ENCODE results near the gene UGT1A7.

DNA sequence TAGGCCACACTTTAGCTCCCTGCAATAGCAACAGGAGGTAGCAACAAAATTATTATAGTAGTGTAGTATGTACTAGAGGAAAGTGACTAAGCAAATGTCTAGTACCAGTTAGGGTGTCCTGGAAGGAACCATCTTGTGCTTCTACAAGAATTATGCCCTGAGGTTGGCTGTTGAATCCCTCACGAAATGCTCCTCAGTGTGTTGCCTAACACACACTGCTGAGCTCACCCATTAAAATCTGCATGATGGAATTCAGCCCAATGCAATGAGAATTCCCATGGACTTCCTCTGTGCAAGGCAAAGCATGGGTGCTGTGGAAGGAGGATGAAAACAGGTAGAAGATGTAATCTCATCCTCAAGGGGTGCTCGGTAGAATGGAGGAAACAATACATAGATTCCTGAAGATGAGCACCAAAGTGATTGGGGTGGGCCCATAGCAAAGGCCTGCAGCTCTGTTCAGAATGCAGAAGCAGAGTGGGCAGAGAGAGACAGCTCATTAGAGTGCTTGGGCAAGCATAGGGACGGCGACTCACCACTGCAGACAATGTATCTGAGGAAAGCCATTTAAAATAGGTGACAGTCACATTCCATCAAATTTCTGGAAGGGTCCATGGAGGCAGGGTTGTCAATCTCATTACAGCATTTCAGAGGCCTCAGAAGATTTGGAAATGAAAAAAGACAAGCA, 1.2 kb upstream of the UGT1A7 start:
- no peak for TF ChIP-seq POLR2A (IDR thresholded peaks at IDR 0.05)
- no peak for TF ChIP-seq POLR2AphosphoS5 (IDR thresholded peaks at IDR 0.05)
